Activated CD8-positive, alpha-beta memory T cell treated with anti-CD3 and anti-CD28 coated beads for 4 hours (primary cell): ENCODE measurements around the gene ETV6.

Source experiments
- DNase-seq, 2 donors: peaks; one replicate each; pipeline ENCODE4 v3.0.0-alpha.2; 2020; ENCODE audit warnings: low read depth in 2 of 2

Gene ETV6

DNA sequence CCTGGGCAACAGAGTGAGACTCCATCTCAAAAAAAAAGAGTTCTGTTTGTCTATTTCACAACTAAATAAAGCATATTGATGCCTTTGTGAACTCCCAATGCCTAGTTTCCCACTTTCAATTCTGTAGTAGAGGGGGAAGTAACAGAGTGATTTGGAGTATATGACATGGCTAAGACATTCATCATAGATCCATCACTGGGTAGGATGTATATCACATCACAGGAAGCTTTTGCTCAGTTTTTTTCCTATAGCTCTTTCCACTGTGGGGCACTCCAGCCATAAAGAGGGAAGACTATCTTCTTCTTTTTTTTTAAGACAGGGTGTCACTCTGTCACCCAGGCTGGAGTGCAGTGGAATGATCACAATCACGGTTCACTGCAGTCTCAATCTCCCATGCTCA, 267.3 kb downstream of the ETV6 start:
- no peak for DNase-seq

DNA sequence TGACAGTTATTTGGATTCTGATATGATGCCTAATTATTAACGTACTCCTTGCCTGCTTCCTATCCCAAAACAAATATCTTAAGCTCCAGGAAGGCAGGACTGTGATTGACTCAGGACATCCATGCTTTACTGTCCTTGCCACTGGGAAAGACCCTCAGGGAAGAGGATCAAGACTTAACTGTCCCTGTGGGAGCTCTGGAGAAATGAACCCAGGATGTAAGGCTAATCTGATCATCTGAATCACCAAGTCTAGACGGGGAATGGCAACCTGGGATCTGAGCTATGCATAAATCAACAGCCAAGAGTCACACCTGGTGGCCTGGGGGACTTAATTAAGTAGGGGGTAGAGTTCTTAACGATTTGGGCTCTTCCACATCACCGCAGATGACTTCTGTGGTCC, 268.0 kb downstream of the ETV6 start:
- DNase-seq = no peak

DNA sequence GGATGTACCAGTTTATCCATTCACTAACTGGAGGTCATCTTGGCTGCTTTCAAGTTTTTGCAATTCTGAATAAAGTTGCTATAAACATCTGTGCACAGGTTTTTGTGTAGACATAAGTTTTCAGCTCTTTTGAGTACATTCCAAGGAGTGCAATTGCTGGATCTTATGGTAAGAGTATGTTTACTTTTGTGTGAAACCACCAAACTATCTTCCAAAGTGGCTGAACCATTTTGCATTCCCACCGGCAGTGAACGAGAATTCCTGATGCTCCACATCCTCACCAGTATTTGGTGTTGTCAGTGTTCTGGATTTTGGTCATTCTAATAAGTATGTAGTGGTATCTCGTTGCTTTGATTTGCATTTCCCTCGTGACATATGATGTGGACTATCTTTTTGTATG, 270.8 kb downstream of the ETV6 start:
- DNase-seq = no peak

DNA sequence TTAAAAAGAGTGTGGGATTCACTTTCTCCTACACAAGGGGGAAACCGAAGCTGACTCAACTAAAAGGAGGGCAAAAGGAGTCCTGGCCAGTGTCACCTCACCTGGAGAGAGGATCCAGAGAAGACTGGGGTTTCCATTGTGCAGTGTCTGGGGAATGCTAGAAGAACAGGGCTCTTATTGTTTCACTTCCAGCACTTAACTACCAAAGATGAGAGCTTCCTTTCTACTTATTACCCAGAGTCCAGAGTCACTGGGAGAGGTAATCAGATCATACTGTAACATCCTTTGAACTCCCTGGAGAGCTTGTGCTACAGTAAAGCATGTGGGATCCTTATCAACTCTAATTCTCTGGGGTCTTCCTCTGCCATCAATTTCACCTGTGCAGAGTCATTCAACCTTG, 272.9 kb downstream of the ETV6 start:
- DNase-seq = no peak

DNA sequence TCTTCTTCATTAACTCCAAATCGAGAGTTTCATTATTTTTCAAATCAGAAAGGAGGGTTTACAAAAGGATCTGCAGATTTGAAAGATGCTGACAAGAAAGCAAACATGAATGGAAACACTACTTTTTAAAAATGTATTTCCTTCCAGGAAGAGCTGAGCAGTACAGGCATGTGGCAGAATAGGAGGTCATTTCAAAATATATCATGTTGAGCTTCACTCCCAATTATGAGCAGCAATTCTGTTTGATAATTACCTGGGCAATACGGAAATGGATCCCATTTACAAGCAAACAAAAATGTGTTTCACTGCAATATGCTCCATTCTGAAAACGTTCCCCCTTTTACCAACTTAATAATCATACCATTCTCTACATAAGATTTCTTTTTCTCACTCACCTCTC, 273.6 kb downstream of the ETV6 start:
- DNase-seq = no peak

DNA sequence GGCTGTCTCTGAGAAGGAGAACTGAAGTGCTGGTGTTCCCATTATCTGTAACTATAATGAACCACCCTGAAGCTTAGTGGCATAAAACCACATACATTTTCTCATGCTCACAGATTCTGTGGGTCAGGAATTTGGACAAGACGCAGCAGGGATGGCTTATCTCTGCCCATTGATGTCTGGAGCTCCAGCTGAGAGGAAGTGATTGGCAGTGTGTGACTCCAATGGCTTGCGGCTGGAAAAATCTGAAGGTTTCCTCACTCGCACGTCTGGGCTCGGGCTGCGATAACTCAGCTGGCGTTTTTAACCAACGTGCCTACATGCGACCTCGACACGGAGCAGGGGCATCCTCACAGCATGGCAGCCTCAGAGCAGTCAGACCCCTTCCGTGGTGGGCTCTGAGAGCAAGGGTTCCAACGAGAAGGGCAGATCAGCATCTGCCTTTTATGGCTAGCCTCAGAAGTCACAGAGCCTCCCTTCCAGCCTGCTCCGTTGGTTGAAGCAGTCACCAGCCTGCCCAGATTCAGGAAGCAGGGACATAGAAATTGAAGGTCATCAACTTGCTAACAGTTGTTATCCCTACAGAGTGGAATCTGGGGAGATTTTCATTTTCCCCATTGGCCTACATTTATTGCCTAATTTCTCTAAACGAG, 277.9 kb downstream of the ETV6 start:
- DNase-seq = no peak

DNA sequence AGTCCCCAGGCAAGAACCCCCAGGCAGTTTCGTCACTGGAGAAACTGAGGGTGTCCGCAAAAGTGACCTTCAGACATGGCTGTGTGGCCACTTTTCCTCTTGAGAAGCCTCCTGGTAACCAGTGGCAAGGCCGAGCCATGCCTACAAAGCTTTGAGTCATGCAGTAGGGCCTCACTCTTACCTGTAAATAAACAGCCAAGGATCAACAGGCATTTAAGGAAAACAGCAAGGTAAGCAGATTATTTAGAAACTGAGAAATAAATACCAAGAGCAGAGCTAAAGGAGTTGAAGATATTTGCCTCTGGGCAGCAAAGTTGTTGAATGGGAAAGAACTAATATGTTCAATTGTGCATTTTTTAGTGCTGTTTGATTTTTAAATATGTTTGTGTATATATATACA, 280.2 kb downstream of the ETV6 start:
- DNase-seq = no peak

DNA sequence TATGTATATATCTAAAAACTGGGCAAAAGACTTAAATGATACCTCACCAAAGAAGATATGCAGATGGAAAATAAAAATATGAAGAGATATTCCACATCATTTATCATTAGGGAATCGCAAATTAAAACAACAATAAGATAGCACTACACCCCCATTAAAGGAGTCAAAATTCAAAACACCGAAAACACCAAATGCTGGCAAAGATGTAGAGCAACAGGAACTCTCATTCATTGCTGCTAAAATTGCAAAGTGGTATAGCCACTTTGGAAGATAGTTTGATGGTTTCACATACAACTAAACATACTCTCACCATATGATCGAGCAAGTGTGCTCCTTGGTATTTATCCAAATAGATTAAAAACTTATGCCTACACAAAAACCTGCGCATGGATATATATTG, 289.7 kb downstream of the ETV6 start:
- no peak for DNase-seq

DNA sequence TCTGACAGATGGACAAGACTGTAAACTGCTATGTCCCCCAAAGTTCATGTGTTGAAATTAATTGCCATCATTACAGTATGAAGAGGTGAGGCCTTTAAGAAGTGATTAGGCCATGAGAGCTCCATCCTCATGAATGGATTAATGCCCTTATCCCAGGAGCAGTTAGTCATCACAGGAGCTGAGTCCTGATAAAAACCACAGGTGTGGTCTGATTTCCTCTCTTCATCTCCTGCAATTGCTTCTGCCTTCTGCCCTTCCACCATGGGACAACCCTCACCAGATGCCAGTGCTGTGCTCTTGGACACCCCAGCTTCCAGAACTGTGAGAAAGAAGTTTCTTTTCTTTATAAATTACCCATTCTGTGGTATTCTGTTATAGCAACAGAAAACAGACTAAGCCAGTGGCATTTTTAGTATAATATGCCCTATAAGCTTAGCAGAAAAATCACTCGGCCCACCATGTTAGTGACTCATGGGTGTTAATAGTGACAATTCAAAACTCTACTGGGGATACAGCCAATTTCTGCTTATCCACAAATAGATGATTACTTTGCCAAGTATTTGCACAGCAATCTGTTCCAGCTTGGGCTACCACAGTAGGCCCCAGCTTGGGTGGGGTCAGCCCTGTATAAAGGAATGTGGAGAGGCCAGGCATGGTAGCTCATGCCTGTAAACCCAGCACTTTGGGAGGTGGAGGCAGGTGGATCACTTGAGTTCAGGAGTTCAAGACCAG, 292.3 kb downstream of the ETV6 start:
- DNase-seq = no peak

DNA sequence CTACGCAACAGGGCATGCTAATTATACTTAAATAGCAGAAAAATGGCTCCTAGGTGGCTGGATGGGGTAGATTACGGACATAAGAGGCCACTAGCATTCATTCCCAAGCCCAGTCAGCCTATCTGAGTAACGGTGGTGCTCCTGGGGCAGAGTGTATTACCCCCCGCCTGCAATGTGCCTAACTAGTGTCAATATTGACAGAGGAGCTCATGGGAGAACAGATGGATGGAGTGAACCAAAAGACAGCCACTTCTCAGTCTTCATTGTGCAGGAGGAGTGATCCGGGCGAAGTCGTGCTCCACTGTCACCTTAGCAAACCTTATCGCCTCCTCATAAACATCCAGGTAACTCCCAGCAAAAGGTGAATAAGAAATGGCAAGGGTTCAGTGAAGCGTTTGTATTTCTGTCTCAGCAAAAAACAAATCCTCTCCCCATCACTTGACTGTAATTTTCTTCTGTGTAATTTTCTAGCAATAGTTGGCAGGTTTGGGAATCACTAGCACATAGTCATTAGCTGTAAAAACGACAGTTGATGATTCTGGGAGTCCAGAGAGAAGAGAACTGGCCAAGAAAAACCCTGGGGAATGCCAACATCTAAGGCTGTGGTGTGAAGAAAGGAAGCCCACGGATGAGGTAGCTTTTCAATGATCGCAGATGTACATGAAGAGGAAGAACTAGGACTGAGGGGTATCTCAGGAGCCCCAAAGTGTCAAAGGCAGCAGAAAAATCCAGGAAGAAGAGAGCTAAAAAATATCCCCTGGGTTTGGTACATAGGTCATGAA, 294.6 kb downstream of the ETV6 start:
- DNase-seq = no peak
